Activated naive CD4-positive, alpha-beta T cell treated with anti-CD3 and anti-CD28 coated beads, Interleukin-2, amount 50 U/mL, for 16 hours (primary cell): ENCODE data around the gene STAG1.

Experiments
- DNase-seq: peaks from one replicate; pipeline ENCODE4 v3.0.0-alpha.2; 2020

The STAG1 gene

DNA sequence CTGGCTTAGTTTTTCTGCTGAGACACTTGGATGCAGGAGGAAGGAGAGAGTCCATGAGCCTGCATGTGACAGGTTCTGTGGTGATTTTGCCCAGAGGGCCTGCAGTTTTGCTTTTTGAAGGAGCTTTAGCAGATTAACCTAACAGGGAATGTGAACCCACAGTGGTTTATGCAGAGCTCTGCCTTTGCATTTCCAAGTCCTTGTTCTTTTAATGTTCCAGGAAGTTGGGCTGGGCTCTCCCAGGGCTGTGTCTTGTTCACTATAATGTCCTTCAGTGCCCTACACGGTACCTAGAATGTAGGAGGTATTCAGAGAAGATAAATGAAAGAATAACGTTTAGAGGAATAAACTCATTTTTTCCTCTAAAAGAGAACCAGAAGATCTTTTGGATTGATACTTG is 451.7 kb downstream of the STAG1 start:
- no peak for DNase-seq

DNA sequence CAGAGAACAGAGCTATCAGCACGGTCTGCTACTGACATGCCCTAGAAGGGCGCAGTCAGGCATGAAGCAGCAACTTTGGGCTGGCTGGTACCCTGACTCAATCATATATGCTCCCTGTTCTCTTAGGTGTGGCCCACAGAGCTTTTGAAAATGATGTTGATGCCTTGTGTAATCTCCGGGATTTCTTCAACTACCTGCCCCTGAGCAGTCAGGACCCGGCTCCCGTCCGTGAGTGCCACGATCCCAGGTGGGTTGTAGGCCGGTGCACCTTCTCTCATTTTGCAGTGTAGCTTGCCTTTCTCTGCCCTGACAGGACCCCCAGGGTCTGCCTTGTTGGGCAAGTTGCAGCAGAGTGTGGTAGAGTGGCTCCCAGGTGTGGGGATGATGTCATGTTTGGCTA is 454.4 kb downstream of the STAG1 start:
- no peak for DNase-seq

DNA sequence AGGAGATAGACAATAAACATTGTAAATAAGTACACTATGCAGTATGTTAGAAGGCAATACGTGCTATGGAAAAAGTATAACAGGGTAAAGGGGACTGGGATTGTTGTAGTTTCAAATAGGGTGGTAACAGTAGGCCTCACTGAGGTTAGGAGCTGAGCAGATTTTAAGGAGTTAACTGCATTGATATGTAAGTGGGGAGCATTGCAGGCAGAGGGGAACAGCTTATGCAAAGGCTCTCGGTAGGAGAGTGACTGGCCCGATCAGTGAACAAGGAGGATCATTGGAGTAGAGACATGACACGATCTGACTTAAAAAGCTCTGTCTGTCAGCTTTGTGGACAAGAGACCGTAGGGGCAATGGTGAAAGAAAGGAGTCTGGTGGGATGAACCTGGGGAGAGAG is 455.2 kb downstream of the STAG1 start:
- DNase-seq, result no peak

DNA sequence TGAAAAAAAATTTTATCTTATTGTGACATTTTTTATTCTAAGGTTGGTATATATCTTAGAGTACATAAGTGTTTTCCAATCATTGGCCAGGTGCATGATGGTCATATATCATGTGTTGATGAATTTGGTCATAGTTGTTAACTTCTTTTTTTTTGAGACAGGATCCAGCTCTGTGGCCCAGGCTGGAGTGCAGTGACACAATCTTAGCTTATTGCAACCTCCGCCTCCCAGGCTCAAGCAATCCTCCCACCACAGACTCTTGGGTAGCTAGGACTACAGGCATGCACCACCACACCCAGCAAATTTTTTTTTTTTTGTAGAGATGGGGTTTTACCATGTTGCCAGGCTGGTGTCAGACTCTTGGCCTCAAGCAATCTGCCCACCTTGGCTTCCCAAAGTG is 458.0 kb downstream of the STAG1 start:
- no peak for DNase-seq

DNA sequence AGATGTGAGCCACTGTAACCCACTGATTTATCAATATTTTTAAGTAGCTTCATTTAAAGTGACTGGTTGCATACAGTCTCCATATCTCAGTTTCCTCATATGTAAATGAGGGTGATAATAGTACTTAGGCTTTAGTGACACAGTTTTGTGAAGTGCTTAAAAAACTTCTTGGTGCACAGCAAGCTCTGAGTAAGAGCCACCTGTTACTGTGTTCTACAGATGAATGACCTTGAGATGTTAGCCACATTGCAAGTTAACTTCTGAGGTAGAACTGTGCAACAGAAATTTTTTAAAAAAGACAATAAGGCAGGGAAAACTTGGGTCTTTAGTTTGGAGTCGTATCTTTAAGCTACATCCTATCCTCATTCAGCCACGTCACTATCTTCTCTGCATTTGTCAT is 458.9 kb downstream of the STAG1 start:
- DNase-seq, result no peak

DNA sequence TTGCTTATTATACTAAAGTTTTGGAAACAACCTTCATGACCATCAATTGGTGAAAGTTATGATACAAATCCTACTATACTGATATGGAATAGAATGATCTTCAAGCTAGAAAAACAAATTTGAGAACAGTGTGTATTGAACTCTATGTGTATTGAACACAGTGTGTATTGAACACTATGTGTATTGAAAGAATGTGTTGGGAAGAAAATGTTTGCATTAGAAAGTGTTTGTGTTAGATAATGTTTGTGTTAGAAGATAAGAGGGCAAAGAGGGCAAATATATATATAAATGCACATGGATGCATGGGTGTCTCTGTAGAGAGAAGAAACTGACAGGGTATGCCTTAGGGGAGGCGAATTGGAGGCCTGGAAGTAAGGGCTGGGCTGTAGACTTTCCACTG is 459.7 kb downstream of the STAG1 start:
- no peak for DNase-seq

DNA sequence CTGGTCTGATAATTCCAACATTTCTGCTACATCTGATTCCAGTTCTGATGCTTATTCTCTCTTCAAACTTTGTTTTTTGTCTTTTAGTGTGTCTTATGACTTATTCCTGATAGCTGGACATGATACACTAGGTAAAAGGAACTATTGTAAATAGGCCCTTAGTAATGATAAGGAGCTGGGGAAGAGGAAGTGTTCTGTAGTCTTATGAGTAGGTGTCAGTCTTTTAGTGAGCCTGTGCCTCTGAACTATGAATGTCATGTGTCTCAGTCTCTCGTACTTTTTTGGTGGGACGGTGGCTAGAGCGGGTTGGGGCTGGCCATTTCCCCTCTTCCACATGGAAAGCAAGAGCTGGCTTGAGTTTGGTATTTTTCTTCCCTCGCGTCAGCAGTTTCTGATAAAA is 460.9 kb downstream of the STAG1 start:
- no peak for DNase-seq
